Kidney (tissue), 14 donors: ENCODE results near the gene UBE2D2. TPM values are rescaled to one million over a fixed set of nuclear protein-coding genes. Genes with fewer than 3 reads are reported as not detected.

Source experiments
- DNase-seq, 5 donors: peaks; one replicate each; pipeline ENCODE4 v3.0.0-alpha.2; 2013 to 2020
- FAIRE-seq: peaks from 2 replicates; lab custom pipeline; 2012; peaks lifted over from hg19 to GRCh38; lab: Jason Lieb, UNC
- H3K27ac ChIP-seq, 2 donors: one replicate each; pipeline ENCODE4 v1.7.0; 2013; ENCODE audit warnings: low read depth in 2 of 2, low read length in 2 of 2, inconsistent platforms in 1 of 2
- H3K27me3 ChIP-seq: one replicate; pipeline ENCODE4 v1.7.1; 2013; ENCODE audit warnings: low read length, inconsistent platforms; ENCODE audit not compliant: control insufficient read depth, insufficient read depth
- H3K36me3 ChIP-seq, 3 donors: one replicate each; pipeline versions ENCODE4 v1.7.0 to v1.7.1; 2013; ENCODE audit warnings: low read length in 3 of 3, control low read depth in 1 of 3, inconsistent platforms in 1 of 3; ENCODE audit not compliant: insufficient read depth in 3 of 3, control insufficient read depth in 2 of 3
- H3K4me1 ChIP-seq, 3 donors: one replicate each; pipeline versions ENCODE4 v1.7.0 to v1.7.1; 2013; ENCODE audit warnings: low read length in 3 of 3, inconsistent platforms in 1 of 3, low read depth in 1 of 3; ENCODE audit not compliant: control insufficient read depth in 2 of 3, insufficient read depth in 2 of 3
- H3K4me3 ChIP-seq, 3 donors: one replicate each; pipeline versions ENCODE4 v1.7.0 to v1.8.1; 2013; ENCODE audit warnings: low read length in 3 of 3, control low read depth in 1 of 3, inconsistent platforms in 1 of 3
- H3K9ac ChIP-seq, 3 donors: one replicate each; pipeline versions ENCODE4 v1.7.0 to v1.7.1; 2013; ENCODE audit warnings: low read length in 3 of 3, control low read depth in 1 of 3, inconsistent platforms in 1 of 3
- H3K9me3 ChIP-seq, 3 donors: one replicate each; pipeline versions ENCODE4 v1.7.0 to v1.7.1; 2013; ENCODE audit warnings: low read length in 3 of 3, control low read depth in 1 of 3, inconsistent platforms in 1 of 3; ENCODE audit not compliant: control insufficient read depth in 2 of 3, insufficient read depth in 1 of 3
- CTCF ChIP-seq: IDR thresholded peaks from 3 replicates; pipeline ENCODE4 v1.5.1; 2012; ENCODE audit warnings: mild to moderate bottlenecking, moderate library complexity, borderline replicate concordance; ENCODE audit not compliant: insufficient read depth; ENCODE audit errors: extremely low read depth
- intact Hi-C: fragments of 100-400 bp; cut with DNase I; formaldehyde crosslinking; loops from one replicate; pipeline ENCODE4 v1.11.1; 2022
- polyA plus RNA-seq: library from polyadenylated mRNA; stranded (reverse); fragments of 350-450 nt; fragmentation: Illumina TruSeq; extraction: RNeasy Lipid Tissue Mini Kit (QIAGEN cat#74804); gene quantifications from one replicate; pipeline ENCODE4 v1.2.3, GENCODE V29; 2014; ENCODE audit warnings: low read depth, low replicate concordance; ENCODE audit not compliant: insufficient read depth
- total RNA-seq: library from RNA; stranded (reverse); fragmentation: NEBNext Ultra II Directional; extraction: Animal tissue kit (Norgen Biotek cat#: 25700); gene quantifications from one replicate; pipeline ENCODE4 v1.2.1, GENCODE V29; 2021
- donor health status: control.
- donor health status: control.
- donor health status: control.
- donor health status: control.
- donor health status: control.
- donor health status: DM: yes; HTN: yes; CAD: no.
- donor health status: Normal renal cell carcinoma (clear cell type).

Gene UBE2D2
- total and polyA plus RNA-seq, 2 donors from 2014 or later, result 118 to 131 TPM

GRCh38 chr5:139668924-139669661, 108.0 kb downstream of the UBE2D2 start:
- Histone ChIP-seq H3K4me1 (peaks cover 8 to 84% (median 74%) of the 10 kb centered on the region in 3 donors), H3K9ac (peak overlapping the region in 2 of 3 donors; percentile 13 to 72), H3K36me3 (peaks cover 0 to 5% (median 2%) of the 10 kb centered on the region in 3 donors), H3K27ac (peak overlapping the region; percentile 93), H3K9me3 (no peaks in the 10 kb centered on the region), H3K4me3 (peak overlapping the region in 2 of 3 donors; percentile 19 to 49), H3K27me3 (no peaks in the 10 kb centered on the region)
- TF ChIP-seq CTCF, result no peak
- FAIRE-seq (no peak), DNase-seq (peak in 1 of 5 donors; percentile 74)
- intact Hi-C loops, result no loop called here

GRCh38 chr5:139669662-139670368, 108.7 kb downstream of the UBE2D2 start:
- DNase-seq (peak; percentile 86 to 94 (median 90)), FAIRE-seq (no peak)
- intact Hi-C loops, result no loop called here
- no peak for TF ChIP-seq CTCF
- Histone ChIP-seq H3K27me3 (no peaks in the 10 kb centered on the region), H3K27ac (peak overlapping the region; percentile 93), H3K4me3 (peak overlapping the region in 2 of 3 donors; percentile 19 to 49), H3K4me1 (peaks cover 8 to 81% (median 72%) of the 10 kb centered on the region in 3 donors), H3K36me3 (peaks cover 0 to 5% (median 2%) of the 10 kb centered on the region in 3 donors), H3K9me3 (no peaks in the 10 kb centered on the region), H3K9ac (peak overlapping the region in 1 of 3 donors; percentile 72)

- Histone ChIP-seq H3K27me3 (no peaks in the 10 kb centered on the region), H3K9ac (peak overlapping the region in 2 of 3 donors; percentile 13 to 72), H3K9me3 (no peaks in the 10 kb centered on the region), H3K27ac (peak overlapping the region; percentile 93), H3K4me1 (peaks cover 8 to 83% (median 73%) of the 10 kb centered on the region in 3 donors), H3K4me3 (peak overlapping the region in 1 of 3 donors; percentile 40), H3K36me3 (peaks cover 0 to 5% (median 2%) of the 10 kb centered on the region in 3 donors)
- FAIRE-seq (no peak), DNase-seq (peak in 4 of 5 donors; percentile 17 to 76 (median 67))
- no peak for TF ChIP-seq CTCF
- intact Hi-C loops, result no loop called here
Observed at GRCh38 chr5:139670369-139671095, 109.4 kb downstream of the UBE2D2 start.
